T-helper 17 cell (primary cell): Measurements from ENCODE around the gene IL6R. TPM values are rescaled to one million over a fixed set of nuclear protein-coding genes. Genes with fewer than 3 reads are reported as not detected.

Source experiments
- ATAC-seq: fragments of 150-1000 bp; cut with Tn5 transposase; 2 replicates; pipeline ENCODE4 v1.10.0; 2021; ENCODE audit warnings: mild to moderate bottlenecking, moderate library complexity
- DNase-seq, 3 donors: peaks; one replicate each; pipeline versions ENCODE4 v3.0.0 to v3.0.0-alpha.2; 2020 to 2021
- H3K9me3 ChIP-seq: one replicate; pipeline ENCODE4 v1.7.0; 2013; ENCODE audit warnings: low read length, mild to moderate bottlenecking; ENCODE audit not compliant: control insufficient read depth, poor library complexity, severe bottlenecking
- H3K27ac Mint-ChIP-seq: one replicate; pipeline ENCODE4 v1.8.0; 2022; ENCODE audit warnings: mild to moderate bottlenecking, moderate library complexity, mixed read lengths
- H3K27me3 Mint-ChIP-seq: one replicate; pipeline ENCODE4 v1.8.0; 2022; ENCODE audit warnings: mixed read lengths
- H3K36me3 Mint-ChIP-seq: one replicate; pipeline ENCODE4 v1.8.0; 2022; ENCODE audit warnings: low read depth, mixed read lengths
- H3K4me1 Mint-ChIP-seq: one replicate; pipeline ENCODE4 v1.8.0; 2022; ENCODE audit warnings: mild to moderate bottlenecking, mixed read lengths
- H3K4me3 Mint-ChIP-seq: one replicate; pipeline ENCODE4 v1.8.0; 2022; ENCODE audit warnings: mild to moderate bottlenecking, moderate library complexity, mixed read lengths
- total RNA-seq, 4 donors: library from RNA in 2 of 4; stranded (reverse) in 2 of 4; gene quantifications; one replicate each; pipeline ENCODE4 v1.2.3 and lab custom pipeline; 2022 to 2026

The IL6R gene
- total RNA-seq, 2 donors from 2014 or later: 72.8 to 79.0 TPM

DNA sequence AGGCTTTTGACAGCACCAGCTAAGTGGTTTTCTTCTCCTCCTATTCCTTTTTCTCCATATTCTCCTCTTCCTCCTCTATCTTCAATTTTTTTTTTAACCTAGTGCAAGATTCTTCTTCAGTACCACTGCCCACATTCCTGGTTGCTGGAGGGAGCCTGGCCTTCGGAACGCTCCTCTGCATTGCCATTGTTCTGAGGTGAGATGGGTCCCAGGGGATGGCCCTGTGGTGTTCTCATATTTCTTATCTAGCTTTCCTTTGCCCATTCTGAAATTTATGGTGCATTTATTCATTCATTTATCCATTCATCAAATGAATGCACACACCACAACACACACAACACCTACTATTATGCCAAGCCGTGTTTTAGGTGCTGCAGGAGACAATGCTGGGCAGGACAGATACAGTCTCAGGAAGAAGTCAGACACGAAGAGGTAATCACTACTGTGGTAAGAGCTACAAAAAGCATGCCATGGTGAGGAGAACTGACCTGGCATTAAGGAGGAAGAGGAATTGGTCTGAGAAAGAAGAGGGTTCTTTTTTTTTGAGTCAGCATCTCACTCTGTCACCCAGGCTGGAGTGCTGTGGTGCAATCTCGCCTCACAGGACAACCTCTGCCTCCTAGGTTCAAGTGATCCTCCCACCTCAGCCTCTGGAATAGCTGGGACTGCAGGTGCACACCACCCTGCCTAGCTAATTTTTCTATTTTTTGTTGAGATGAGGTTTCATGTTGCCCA is 49.4 kb downstream of the IL6R start:
- peak overlapping the region; percentile 92 for H3K27ac Mint-ChIP-seq
- no peak overlapping the region for H3K4me3 Mint-ChIP-seq
- peaks cover 22% of the 10 kb centered on the region for H3K36me3 Mint-ChIP-seq

DNA sequence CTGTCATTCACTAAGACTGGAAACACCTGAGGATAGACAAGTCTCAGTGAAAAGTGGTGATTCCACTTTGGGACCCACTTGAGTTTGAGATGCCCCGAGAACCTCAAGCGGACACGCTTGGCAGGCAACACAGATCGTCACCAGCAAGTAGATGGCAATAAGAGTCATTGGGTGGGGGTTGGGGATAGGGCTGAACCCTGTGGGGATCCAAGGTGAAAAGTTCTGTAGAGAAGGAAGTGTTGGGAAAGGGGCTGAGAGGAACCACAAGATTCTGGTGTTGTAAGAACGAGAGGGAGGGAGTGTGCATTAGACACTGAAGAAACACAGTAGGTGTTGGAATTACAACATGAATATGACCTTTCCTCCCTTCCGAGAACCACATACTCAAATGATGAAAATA is 51.5 kb downstream of the IL6R start:
- Mint-ChIP-seq H3K4me1 (peaks cover 33% of the 10 kb centered on the region), H3K27ac (no peak overlapping the region), H3K4me3 (no peak overlapping the region), H3K36me3 (peaks cover 25% of the 10 kb centered on the region), H3K27me3 (no peaks in the 10 kb centered on the region)
- ATAC-seq: no peak
- H3K9me3 ChIP-seq: no peaks in the 10 kb centered on the region
- no peak for DNase-seq

More for the DNA sequence above, 49.4 kb downstream of the IL6R start:
- Mint-ChIP-seq H3K27me3 (no peaks in the 10 kb centered on the region), H3K4me1 (peaks cover 20% of the 10 kb centered on the region)
- DNase-seq (no peak), ATAC-seq (no peak)
- no peaks in the 10 kb centered on the region for H3K9me3 ChIP-seq

DNA sequence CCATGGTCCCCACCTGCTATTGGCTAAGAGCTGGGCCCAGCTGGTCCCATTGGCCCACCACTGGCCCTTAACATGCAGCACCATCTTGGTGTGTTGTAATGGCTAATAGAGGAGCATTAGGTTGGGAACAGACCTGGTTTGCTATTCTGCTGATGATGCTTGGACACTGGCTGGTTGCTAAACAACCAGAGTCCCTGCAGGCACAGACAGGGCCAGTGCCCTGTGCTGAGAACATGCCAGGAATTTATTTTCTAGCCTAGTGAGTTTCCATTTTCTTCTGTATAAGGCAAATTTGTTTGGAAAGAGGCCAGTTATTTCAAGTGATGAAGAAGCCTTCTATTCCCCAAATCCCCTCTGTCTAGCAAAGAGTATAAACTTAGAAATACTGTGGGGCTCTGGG is 53.9 kb downstream of the IL6R start:
- H3K36me3 Mint-ChIP-seq: peaks cover 14% of the 10 kb centered on the region
- H3K27me3 Mint-ChIP-seq: no peaks in the 10 kb centered on the region
- H3K4me3 Mint-ChIP-seq: no peak overlapping the region
- H3K27ac Mint-ChIP-seq: peak overlapping the region; percentile 97
- ATAC-seq (no peak), DNase-seq (no peak)
- peaks cover 33% of the 10 kb centered on the region for H3K4me1 Mint-ChIP-seq
- no peaks in the 10 kb centered on the region for H3K9me3 ChIP-seq

DNA sequence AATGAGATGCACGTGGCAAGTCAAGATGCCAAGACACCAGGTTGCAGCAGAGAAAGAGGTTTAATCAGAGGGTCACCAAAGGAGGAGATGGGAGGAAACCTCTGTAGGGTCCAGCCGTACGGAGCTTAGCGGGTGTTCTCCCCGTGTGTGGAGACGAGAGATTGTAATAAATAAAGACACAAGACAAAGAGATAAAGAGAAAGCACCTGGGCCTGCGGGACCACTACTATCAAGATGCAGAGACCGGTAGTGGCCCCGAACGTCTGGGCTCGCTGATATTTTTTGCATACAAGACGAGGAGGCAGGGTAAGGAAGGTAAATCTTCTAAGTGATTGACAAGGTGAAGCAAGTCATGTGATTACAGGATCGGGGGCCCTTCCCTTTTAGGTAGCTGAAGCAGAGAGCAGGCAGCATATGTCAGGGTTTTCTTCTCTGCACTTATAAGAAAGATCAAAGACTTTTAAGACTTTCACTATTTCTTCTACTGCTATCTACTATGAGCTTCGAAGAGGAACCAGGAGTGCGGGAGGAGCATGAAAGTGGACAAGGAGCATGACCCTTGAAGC is 55.6 kb downstream of the IL6R start:
- H3K27ac Mint-ChIP-seq: peak overlapping the region; percentile 97
- H3K4me1 Mint-ChIP-seq: peaks cover 39% of the 10 kb centered on the region
- H3K4me3 Mint-ChIP-seq: peak overlapping the region; percentile 82
- no peak for ATAC-seq
- no peak for DNase-seq
- peaks cover 11% of the 10 kb centered on the region for H3K36me3 Mint-ChIP-seq
- H3K27me3 Mint-ChIP-seq: no peaks in the 10 kb centered on the region
- no peaks in the 10 kb centered on the region for H3K9me3 ChIP-seq

DNA sequence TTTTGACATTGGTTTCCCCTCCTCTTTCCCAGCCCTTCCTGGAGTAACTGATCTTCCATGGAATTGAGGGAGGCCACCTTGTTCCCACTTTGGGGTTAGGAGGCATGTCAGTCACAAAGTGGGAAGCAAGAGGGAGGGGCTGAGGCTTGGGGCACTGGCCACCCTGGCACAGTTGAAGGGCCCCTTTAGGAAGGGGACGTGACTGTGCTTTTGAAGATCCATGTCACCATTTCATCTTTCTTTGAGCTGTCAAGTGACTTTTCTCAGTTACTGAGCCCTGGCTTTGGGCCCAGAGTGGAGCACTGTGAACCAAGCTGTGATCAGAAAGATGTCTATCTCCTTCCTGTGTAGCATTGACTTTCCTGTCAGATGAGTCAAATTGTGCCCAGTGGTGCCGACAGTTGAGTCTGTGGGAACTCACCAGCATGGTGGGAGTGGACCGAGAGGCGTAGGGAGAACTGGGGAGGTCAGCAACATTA is 58.4 kb downstream of the IL6R start:
- Mint-ChIP-seq H3K27ac (peak overlapping the region; percentile 93), H3K36me3 (peaks cover 5% of the 10 kb centered on the region), H3K27me3 (no peaks in the 10 kb centered on the region), H3K4me3 (peak overlapping the region; percentile 86), H3K4me1 (peaks cover 65% of the 10 kb centered on the region)
- ATAC-seq (peak; percentile 70), DNase-seq (peak; percentile 42 to 58 (median 51))
- no peaks in the 10 kb centered on the region for H3K9me3 ChIP-seq

DNA sequence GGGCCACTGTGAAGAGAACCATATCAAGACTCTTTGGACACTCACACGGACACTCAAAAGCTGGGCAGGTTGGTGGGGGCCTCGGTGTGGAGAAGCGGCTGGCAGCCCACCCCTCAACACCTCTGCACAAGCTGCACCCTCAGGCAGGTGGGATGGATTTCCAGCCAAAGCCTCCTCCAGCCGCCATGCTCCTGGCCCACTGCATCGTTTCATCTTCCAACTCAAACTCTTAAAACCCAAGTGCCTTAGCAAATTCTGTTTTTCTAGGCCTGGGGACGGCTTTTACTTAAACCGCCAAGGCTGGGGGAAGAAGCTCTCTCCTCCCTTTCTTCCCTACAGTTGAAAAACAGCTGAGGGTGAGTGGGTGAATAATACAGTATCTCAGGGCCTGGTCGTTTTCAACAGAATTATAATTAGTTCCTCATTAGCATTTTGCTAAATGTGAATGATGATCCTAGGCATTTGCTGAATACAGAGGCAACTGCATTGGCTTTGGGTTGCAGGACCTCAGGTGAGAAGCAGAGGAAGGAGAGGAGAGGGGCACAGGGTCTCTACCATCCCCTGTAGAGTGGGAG is 60.6 kb downstream of the IL6R start:
- Mint-ChIP-seq H3K27ac (peak overlapping the region; percentile 93), H3K36me3 (peaks cover 2% of the 10 kb centered on the region), H3K27me3 (no peaks in the 10 kb centered on the region), H3K4me1 (peaks cover 68% of the 10 kb centered on the region), H3K4me3 (peak overlapping the region; percentile 79)
- ATAC-seq (no peak), DNase-seq (no peak)
- no peaks in the 10 kb centered on the region for H3K9me3 ChIP-seq

DNA sequence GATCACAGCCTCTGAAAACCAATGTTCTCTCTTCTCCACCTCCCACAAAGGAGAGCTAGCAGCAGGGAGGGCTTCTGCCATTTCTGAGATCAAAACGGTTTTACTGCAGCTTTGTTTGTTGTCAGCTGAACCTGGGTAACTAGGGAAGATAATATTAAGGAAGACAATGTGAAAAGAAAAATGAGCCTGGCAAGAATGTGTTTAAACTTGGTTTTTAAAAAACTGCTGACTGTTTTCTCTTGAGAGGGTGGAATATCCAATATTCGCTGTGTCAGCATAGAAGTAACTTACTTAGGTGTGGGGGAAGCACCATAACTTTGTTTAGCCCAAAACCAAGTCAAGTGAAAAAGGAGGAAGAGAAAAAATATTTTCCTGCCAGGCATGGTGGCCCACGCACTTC is 61.1 kb downstream of the IL6R start:
- Mint-ChIP-seq H3K27ac (peak overlapping the region; percentile 93), H3K36me3 (no peaks in the 10 kb centered on the region), H3K4me3 (peak overlapping the region; percentile 79), H3K4me1 (peaks cover 65% of the 10 kb centered on the region), H3K27me3 (no peaks in the 10 kb centered on the region)
- H3K9me3 ChIP-seq: no peaks in the 10 kb centered on the region
- DNase-seq (no peak), ATAC-seq (no peak)

DNA sequence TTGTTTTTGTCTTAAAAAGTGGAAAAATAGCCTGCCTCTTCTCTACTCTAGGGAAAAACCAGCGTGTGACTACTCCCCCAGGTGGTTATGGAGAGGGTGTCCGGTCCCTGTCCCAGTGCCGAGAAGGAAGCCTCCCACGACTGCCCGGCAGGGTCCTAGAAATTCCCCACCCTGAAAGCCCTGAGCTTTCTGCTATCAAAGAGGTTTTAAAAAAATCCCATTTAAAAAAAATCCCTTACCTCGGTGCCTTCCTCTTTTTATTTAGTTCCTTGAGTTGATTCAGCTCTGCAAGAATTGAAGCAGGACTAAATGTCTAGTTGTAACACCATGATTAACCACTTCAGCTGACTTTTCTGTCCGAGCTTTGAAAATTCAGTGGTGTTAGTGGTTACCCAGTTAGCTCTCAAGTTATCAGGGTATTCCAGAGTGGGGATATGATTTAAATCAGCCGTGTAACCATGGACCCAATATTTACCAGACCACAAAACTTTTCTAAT is 61.8 kb downstream of the IL6R start:
- H3K4me1 Mint-ChIP-seq: peaks cover 61% of the 10 kb centered on the region
- no peaks in the 10 kb centered on the region for H3K9me3 ChIP-seq
- peak overlapping the region; percentile 79 for H3K4me3 Mint-ChIP-seq
- DNase-seq (no peak), ATAC-seq (no peak)
- H3K36me3 Mint-ChIP-seq: no peaks in the 10 kb centered on the region
- H3K27ac Mint-ChIP-seq: peak overlapping the region; percentile 93
- H3K27me3 Mint-ChIP-seq: no peaks in the 10 kb centered on the region

DNA sequence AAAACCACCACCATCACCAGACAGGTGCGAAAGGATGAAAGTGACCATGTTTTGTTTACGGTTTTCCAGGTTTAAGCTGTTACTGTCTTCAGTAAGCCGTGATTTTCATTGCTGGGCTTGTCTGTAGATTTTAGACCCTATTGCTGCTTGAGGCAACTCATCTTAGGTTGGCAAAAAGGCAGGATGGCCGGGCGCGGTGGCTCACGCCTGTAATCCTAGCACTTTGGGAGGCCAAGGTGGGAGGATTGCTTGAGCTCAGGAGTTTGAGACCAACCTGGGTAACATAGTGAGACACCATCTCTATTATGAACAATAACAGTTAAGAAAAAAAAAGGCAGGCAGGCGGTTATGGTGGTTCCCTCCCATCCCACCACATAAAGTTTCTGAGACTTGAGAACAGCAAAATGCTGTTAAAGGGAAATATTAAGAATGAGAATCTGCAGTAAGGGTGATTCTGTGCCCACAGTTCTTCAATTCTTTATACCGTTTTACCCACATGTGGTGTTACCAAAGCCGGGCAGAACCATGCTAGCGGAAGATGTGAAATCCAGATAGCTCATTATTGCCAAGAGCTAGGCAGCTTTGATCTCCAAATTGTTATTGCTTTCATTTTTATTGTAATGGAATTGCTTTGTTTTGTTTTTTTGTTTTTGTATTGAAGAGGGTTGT is 62.4 kb downstream of the IL6R start:
- peak overlapping the region; percentile 70 for H3K4me3 Mint-ChIP-seq
- H3K27ac Mint-ChIP-seq: peak overlapping the region; percentile 93
- peaks cover 58% of the 10 kb centered on the region for H3K4me1 Mint-ChIP-seq
- H3K27me3 Mint-ChIP-seq: no peaks in the 10 kb centered on the region
- H3K36me3 Mint-ChIP-seq: no peaks in the 10 kb centered on the region
- no peaks in the 10 kb centered on the region for H3K9me3 ChIP-seq
- DNase-seq (no peak), ATAC-seq (peak; percentile 21)

DNA sequence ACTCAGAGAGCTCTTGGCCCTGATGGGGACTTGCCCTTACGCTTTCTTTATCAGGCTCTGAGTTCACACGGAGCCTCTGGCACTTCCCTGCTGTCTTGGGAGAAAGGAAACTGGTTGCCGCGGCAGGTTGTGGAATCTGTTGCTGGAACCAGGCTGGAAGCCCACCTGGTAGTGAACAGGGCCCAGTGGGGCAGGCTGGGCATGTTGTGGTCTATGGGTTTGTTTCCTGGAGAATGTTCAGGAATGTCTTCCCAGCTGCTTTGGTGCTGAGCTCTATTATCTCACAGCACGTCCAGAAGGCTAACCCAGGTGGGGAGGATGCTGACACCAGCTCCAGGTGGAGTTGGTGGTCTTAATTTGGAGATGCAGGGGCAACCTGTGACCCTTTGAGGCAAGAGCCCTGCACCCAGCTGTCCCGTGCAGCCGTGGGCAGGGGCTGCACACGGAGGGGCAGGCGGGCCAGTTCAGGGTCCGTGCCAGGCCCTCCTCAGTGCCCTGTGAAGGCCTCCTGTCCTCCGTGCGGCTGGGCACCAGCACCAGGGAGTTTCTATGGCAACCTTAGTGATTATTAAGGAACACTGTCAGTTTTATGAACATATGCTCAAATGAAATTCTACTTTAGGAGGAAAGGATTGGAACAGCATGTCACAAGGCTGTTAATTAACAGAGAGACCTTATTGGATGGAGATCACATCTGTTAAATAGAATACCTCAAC is 63.5 kb downstream of the IL6R start:
- no peak for ATAC-seq
- Mint-ChIP-seq H3K36me3 (no peaks in the 10 kb centered on the region), H3K4me3 (peak overlapping the region; percentile 70), H3K27ac (peak overlapping the region; percentile 93), H3K27me3 (no peaks in the 10 kb centered on the region), H3K4me1 (peaks cover 52% of the 10 kb centered on the region)
- no peaks in the 10 kb centered on the region for H3K9me3 ChIP-seq
- no peak for DNase-seq

DNA sequence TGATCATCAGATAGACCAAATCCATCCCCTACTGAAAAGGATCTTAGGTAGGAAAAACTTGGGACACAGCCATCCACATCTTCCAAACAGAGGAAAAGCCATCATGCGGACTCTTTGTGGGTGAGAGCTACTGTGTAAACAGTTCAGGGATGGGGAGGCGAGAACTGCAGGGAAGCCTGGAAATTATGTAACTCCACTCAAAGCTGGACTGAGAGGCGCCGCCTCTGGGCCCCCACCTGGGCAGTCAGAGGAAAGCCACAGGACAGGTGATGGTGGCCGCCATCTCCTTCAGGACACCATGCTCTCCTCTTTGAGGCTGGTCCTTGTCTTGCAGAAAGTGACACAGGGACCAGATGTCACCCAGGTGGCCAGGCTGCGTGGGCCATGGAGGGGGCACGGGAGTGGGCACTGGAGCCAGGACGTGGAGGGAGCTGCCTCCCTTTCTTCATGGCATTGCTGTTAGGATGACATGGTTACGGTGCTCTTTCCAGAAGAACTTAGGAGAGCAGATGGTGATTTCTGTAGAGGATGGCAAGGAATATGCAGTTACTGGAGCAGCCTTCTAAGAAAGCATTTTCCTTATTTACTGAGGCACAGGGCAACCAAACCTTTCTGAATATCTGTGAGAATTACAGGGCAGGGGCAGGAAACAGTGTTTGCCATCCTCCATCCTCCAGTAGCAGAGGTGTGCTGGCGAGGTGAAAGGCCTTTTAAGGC is 64.9 kb downstream of the IL6R start:
- H3K4me1 Mint-ChIP-seq: peaks cover 45% of the 10 kb centered on the region
- no peak for ATAC-seq
- no peaks in the 10 kb centered on the region for H3K27me3 Mint-ChIP-seq
- DNase-seq: no peak
- no peaks in the 10 kb centered on the region for H3K9me3 ChIP-seq
- H3K36me3 Mint-ChIP-seq: no peaks in the 10 kb centered on the region
- H3K4me3 Mint-ChIP-seq: no peak overlapping the region
- H3K27ac Mint-ChIP-seq: peak overlapping the region; percentile 93

DNA sequence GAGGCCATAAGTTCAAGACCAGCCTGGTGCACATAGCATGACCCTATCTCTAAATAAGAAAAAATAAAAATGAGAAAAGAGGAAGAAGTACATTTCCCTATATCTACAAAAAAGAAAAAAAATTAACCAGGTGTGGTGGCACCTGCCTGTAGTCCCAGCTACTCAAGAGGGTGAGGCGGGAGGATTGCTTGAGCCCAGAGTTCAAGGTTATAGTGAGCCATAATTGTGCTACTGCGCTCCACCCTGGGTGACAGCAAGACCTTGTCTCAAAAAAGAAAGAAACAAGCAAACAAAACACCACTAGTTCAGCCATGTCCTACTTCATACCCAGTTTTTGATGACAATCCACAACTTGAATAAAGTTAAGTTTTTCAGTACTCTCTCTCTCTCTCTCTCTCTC is 66.2 kb downstream of the IL6R start:
- no peak overlapping the region for H3K27ac Mint-ChIP-seq

More for the DNA sequence above, 66.2 kb downstream of the IL6R start:
- Mint-ChIP-seq H3K4me1 (peaks cover 36% of the 10 kb centered on the region), H3K36me3 (no peaks in the 10 kb centered on the region), H3K27me3 (no peaks in the 10 kb centered on the region), H3K4me3 (no peak overlapping the region)
- no peak for DNase-seq
- ATAC-seq: no peak
- H3K9me3 ChIP-seq: no peaks in the 10 kb centered on the region
